Endothelial cell of umbilical vein (primary cell): ENCODE results near the gene ACLY. TPM values are rescaled to one million over a fixed set of nuclear protein-coding genes. Genes with fewer than 3 reads are reported as not detected.

Experiments
- BruUV-seq: library from RNA; stranded (reverse); fragments of 400-500 nt; replicated peaks from 2 replicates; lab custom pipeline; 2021; lab: Mats Ljungman, UMichigan
- CTCF ChIA-PET: fragments of 300-600, 350-600 bp; sonication (Branson Sonifier 250); formaldehyde crosslinking; loops from one replicate; lab custom pipeline; 2021; ENCODE audit warnings: antibody characterized with exemption, inconsistent platforms; lab: Charles Lee
- POLR2A ChIA-PET: fragments of 300-600, 350-600 bp; sonication (Branson Sonifier 250); formaldehyde crosslinking; loops from one replicate; lab custom pipeline; 2021; ENCODE audit warnings: antibody characterized with exemption, inconsistent platforms; lab: Charles Lee
- DNase-seq: peaks from one replicate; pipeline ENCODE4 v3.0.0-alpha.2; 2011; ENCODE audit warnings: low read depth, low spot score
- FAIRE-seq: peaks from 2 replicates; lab custom pipeline; 2011; peaks lifted over from hg19 to GRCh38; lab: Jason Lieb, UNC
- H2AFZ ChIP-seq: 2 replicates; pipeline ENCODE4 v1.6.0; 2012; ENCODE audit warnings: low read depth, low read length, control low read depth, inconsistent platforms
- H3K27ac ChIP-seq: 2 replicates; pipeline ENCODE4 v1.5.1; 2011; ENCODE audit warnings: low read depth, mild to moderate bottlenecking, control low read depth, low read length, moderate library complexity; ENCODE audit not compliant: insufficient read depth
- H3K27me3 ChIP-seq, 2 experiments: 2 replicates each; pipeline versions ENCODE4 v1.6.0 to v1.6.1; 2011; ENCODE audit warnings: low read length in 2 of 2, mixed read lengths in 1 of 2; ENCODE audit not compliant: control insufficient read depth in 2 of 2, insufficient read depth in 2 of 2
- H3K36me3 ChIP-seq, 2 experiments: 2 replicates in 1 of 2; 3 replicates in 1 of 2; pipeline ENCODE4 v1.5.1; 2011; ENCODE audit warnings: low read length in 2 of 2, mild to moderate bottlenecking in 1 of 2, moderate library complexity in 1 of 2; ENCODE audit not compliant: control insufficient read depth in 2 of 2, insufficient read depth in 2 of 2; ENCODE audit errors: extremely low read depth in 1 of 2
- H3K4me1 ChIP-seq: 3 replicates; pipeline ENCODE4 v1.5.1; 2011; ENCODE audit warnings: mild to moderate bottlenecking, low read length; ENCODE audit not compliant: control insufficient read depth, insufficient read depth; ENCODE audit errors: extremely low read depth
- H3K4me2 ChIP-seq: 2 replicates; pipeline ENCODE4 v1.6.1; 2011; ENCODE audit warnings: low read length, control low read depth, mixed read lengths; ENCODE audit not compliant: insufficient read depth
- H3K4me3 ChIP-seq, 3 experiments: fragments of 200-600 bp in 1 of 3; sonication (generic), shearing (Covaris generic) in 1 of 3; replicated peaks in 1 of 3; 2 replicates each; pipeline ENCODE4 v1.5.1; 2011 to 2016; ENCODE audit warnings: control low read depth in 3 of 3, low read length in 3 of 3, mild to moderate bottlenecking in 2 of 3, inconsistent platforms in 1 of 3, low read depth in 1 of 3, moderate library complexity in 1 of 3; ENCODE audit not compliant: insufficient read depth in 1 of 3
- H3K79me2 ChIP-seq: 2 replicates; pipeline ENCODE4 v1.6.0; 2012; ENCODE audit warnings: low read length, inconsistent platforms; ENCODE audit not compliant: control insufficient read depth, insufficient read depth
- H3K9ac ChIP-seq: replicated peaks from 2 replicates; pipeline ENCODE3; 2011; ENCODE audit warnings: low read length, control low read depth; ENCODE audit not compliant: insufficient read depth; ENCODE audit errors: extremely low read depth
- H3K9me1 ChIP-seq: replicated peaks from 3 replicates; pipeline ENCODE4 v1.6.0; 2011; ENCODE audit warnings: mild to moderate bottlenecking, low read length; ENCODE audit not compliant: control insufficient read depth, insufficient read depth; ENCODE audit errors: extremely low read depth
- H3K9me3 ChIP-seq: replicated peaks from 2 replicates; pipeline ENCODE4 v1.5.1; 2012; ENCODE audit warnings: low read length, inconsistent platforms; ENCODE audit not compliant: control insufficient read depth, insufficient read depth
- H4K20me1 ChIP-seq: replicated peaks from 2 replicates; pipeline ENCODE3; 2011; ENCODE audit warnings: mild to moderate bottlenecking, low read length; ENCODE audit not compliant: control insufficient read depth, insufficient read depth; ENCODE audit errors: extremely low read depth
- CTCF ChIP-seq, 2 donors: IDR thresholded peaks; 1 replicate in 1 of 2; 2 replicates in 1 of 2; pipeline ENCODE4 v1.5.1; 2011; ENCODE audit warnings: low read length in 2 of 2, mild to moderate bottlenecking in 2 of 2, moderate library complexity in 2 of 2, control low read depth in 1 of 2, inconsistent platforms in 1 of 2, low read depth in 1 of 2; ENCODE audit not compliant: insufficient read depth in 1 of 2; ENCODE audit errors: extremely low read depth in 1 of 2
- POLR2AphosphoS5 ChIP-seq: IDR thresholded peaks from 2 replicates; pipeline ENCODE4 v1.6.1; 2012; ENCODE audit warnings: low read depth, mild to moderate bottlenecking, control low read depth, low read length, moderate library complexity; ENCODE audit not compliant: insufficient read depth
- dilution Hi-C: fragments of 300-500 bp; cut with MboI; formaldehyde crosslinking; loops from one replicate; pipeline ENCODE4 v1.15.0; 2019; ENCODE audit warnings: low sequenced_read_pairs; ENCODE audit not compliant: extremely low pct_ligation_motif_present
- intact Hi-C: fragments of 100-400 bp; cut with micrococcal nuclease; formaldehyde crosslinking; loops from one replicate; pipeline ENCODE4 v1.10.0; 2022
- polyA plus RNA-seq, 4 experiments: library from polyadenylated mRNA; depleted of rRNA in 3 of 4; stranded (reverse) in 3 of 4; unstranded in 1 of 4; fragments of >200 nt; gene quantifications; 2 replicates each; pipeline versions ENCODE4 v1.2.1 to v1.2.3, GENCODE V29; 2011 to 2012; ENCODE audit warnings: missing spikeins in 1 of 4
- total RNA-seq: library from RNA; stranded (reverse); gene quantifications from 2 replicates; pipeline ENCODE4 v1.2.3, GENCODE V29; 2021

Gene ACLY
- total and polyA plus RNA-seq, 2 donors (not counting 3 experiments of a cell fraction or from before 2014, with no cell fraction given) = 174 to 324 TPM

GRCh38 chr17:41835800-41836549 lies 82.8 kb downstream of the ACLY start, which contains the start of gene NT5C3B:
NT5C3B (minus strand) TSS chr17:41836232; CDS start chr17:41836193, 39 bp downstream.
- Histone ChIP-seq H3K9me3 (no peaks in the 10 kb centered on the region), H2AFZ (peak within 1 kb of the TSS; percentile 100), H3K9ac (peak within 1 kb of the TSS; percentile 34), H3K4me3 (peak within 1 kb of the TSS; percentile 62 to 80 (median 71)), H4K20me1 (no peaks in the 10 kb centered on the region), H3K9me1 (no peaks in the 10 kb centered on the region), H3K79me2 (peaks cover 3% of the 10 kb centered on the region), H3K4me1 (peaks cover 5% of the 10 kb centered on the region), H3K36me3 (peaks cover 0 to 11% of the 10 kb centered on the region in 2 experiments), H3K27me3 (no peaks in the 10 kb centered on the region), H3K4me2 (peak within 1 kb of the TSS; percentile 87), H3K27ac (no peak within 1 kb of the TSS)
- no TSS peak for BruUV-seq
- DNase-seq (peak; percentile 44), FAIRE-seq (no peak)
- ChIA-PET CTCF (interaction anchor here (1.4 kb wide), 1 partner anchor 10 kb away, joined by 3 read pairs; no protein-coding TSS in a partner anchor), POLR2A (no interaction called here)
- TF ChIP-seq POLR2AphosphoS5 (peak; percentile 60), CTCF (IDR thresholded peaks at IDR 0.05; ENCODE audit: extremely low read depth in 1 of 2, insufficient read depth in 1 of 2, low read depth in 1 of 2, low read length in 2 of 2) (no peak)
- intact Hi-C loops (loop anchor here (1.0 kb wide), 1 partner anchor 98 kb away; no protein-coding TSS in a partner anchor), dilution Hi-C loops (no loop called here)
